HepG2 (cell line): ENCODE measurements around the gene TRPV2. TPM values are rescaled to one million over a fixed set of nuclear protein-coding genes. Genes with fewer than 3 reads are reported as not detected.
A peak's percentile ranks its signal among the peaks of the same experiment; 100 is the strongest.

ENCODE experiments used
- ARNTL ChIP-seq: sonication (generic); formaldehyde crosslinking; IDR thresholded peaks from 2 replicates; pipeline ENCODE4 v1.4.0; 2020; ENCODE audit warnings: mild to moderate bottlenecking, missing genetic modification reagents
- ATAD3A ChIP-seq: sonication (generic); formaldehyde crosslinking; IDR thresholded peaks from 2 replicates; pipeline ENCODE4 v1.4.0; 2020; ENCODE audit warnings: missing genetic modification reagents
- DNMT1 ChIP-seq: sonication (generic); formaldehyde crosslinking; IDR thresholded peaks from 2 replicates; pipeline ENCODE4 v1.5.1; 2020; ENCODE audit warnings: mild to moderate bottlenecking, missing genetic modification reagents
- JUN ChIP-seq: sonication (generic); formaldehyde crosslinking; IDR thresholded peaks from 2 replicates; pipeline ENCODE4 v1.4.0; 2020; ENCODE audit warnings: mild to moderate bottlenecking, missing genetic modification reagents
- KDM1A ChIP-seq: IDR thresholded peaks from 2 replicates; pipeline ENCODE4 v1.6.1; 2016; ENCODE audit warnings: missing compliant biosample characterization
- KMT2A ChIP-seq: sonication (generic); formaldehyde crosslinking; IDR thresholded peaks from 2 replicates; pipeline ENCODE4 v1.4.0; 2020; ENCODE audit warnings: missing genetic modification reagents
- NFKB2 ChIP-seq: sonication (generic); formaldehyde crosslinking; IDR thresholded peaks from 2 replicates; pipeline ENCODE4 v1.4.0; 2020; ENCODE audit warnings: missing genetic modification reagents, borderline replicate concordance
- NR3C1 ChIP-seq: sonication (generic); formaldehyde crosslinking; IDR thresholded peaks from 2 replicates; pipeline ENCODE4 v1.4.0; 2020; ENCODE audit warnings: missing genetic modification reagents
- PRMT3 ChIP-seq: sonication (generic); formaldehyde crosslinking; IDR thresholded peaks from 2 replicates; pipeline ENCODE4 v1.8.1; 2022; ENCODE audit warnings: low read depth, mild to moderate bottlenecking, moderate library complexity, missing genetic modification reagents, borderline replicate concordance
- SNRNP70 ChIP-seq: fragments of 200-400 bp; formaldehyde crosslinking; IDR thresholded peaks from 2 replicates; pipeline ENCODE4 v1.6.1; 2017; ENCODE audit warnings: mild to moderate bottlenecking, low read depth, low read length, moderate library complexity
- SYNCRIP ChIP-seq: fragments of 200-400 bp; formaldehyde crosslinking; IDR thresholded peaks from 2 replicates; pipeline ENCODE4 v1.6.1; 2018; ENCODE audit warnings: mild to moderate bottlenecking, low read depth, low read length; ENCODE audit not compliant: insufficient read depth
- ZBTB37 ChIP-seq: sonication (generic); formaldehyde crosslinking; IDR thresholded peaks from 2 replicates; pipeline ENCODE4 v1.4.0; 2020; ENCODE audit warnings: mild to moderate bottlenecking, missing genetic modification reagents
- ZFP36L2 ChIP-seq: sonication (generic); formaldehyde crosslinking; IDR thresholded peaks from 2 replicates; pipeline ENCODE4 v1.4.0; 2020; ENCODE audit warnings: missing genetic modification reagents
- ZFP62 ChIP-seq: sonication (generic); formaldehyde crosslinking; IDR thresholded peaks from 2 replicates; pipeline ENCODE4 v1.4.0; 2020; ENCODE audit warnings: missing genetic modification reagents
- ZMYM4 ChIP-seq: sonication (generic); formaldehyde crosslinking; IDR thresholded peaks from 2 replicates; pipeline ENCODE4 v1.8.1; 2023; ENCODE audit warnings: mild to moderate bottlenecking, missing genetic modification reagents
- ZNF260 ChIP-seq: sonication (generic); formaldehyde crosslinking; IDR thresholded peaks from 2 replicates; pipeline ENCODE4 v1.4.0; 2020; ENCODE audit warnings: missing genetic modification reagents, low read depth, mild to moderate bottlenecking, borderline replicate concordance
- ZNF292 ChIP-seq: sonication (generic); formaldehyde crosslinking; IDR thresholded peaks from 2 replicates; pipeline ENCODE4 v1.8.1; 2022; ENCODE audit warnings: mild to moderate bottlenecking, low read depth, missing genetic modification reagents, borderline replicate concordance
- ZNF337 ChIP-seq: sonication (generic); formaldehyde crosslinking; IDR thresholded peaks from 2 replicates; pipeline ENCODE4 v1.5.1; 2020; ENCODE audit warnings: missing genetic modification reagents, low read depth, mild to moderate bottlenecking, borderline replicate concordance
- ZNF556 ChIP-seq: sonication (generic); formaldehyde crosslinking; IDR thresholded peaks from 2 replicates; pipeline ENCODE4 v1.4.0; 2020; ENCODE audit warnings: mild to moderate bottlenecking, missing genetic modification reagents, borderline replicate concordance
- ZNF564 ChIP-seq: sonication (generic); formaldehyde crosslinking; IDR thresholded peaks from 2 replicates; pipeline ENCODE4 v1.8.1; 2023; ENCODE audit warnings: mild to moderate bottlenecking, missing genetic modification reagents
- ZNF629 ChIP-seq: sonication (generic); formaldehyde crosslinking; conservative IDR thresholded peaks from 2 replicates; pipeline ENCODE4 v1.5.0; 2020; ENCODE audit warnings: missing genetic modification reagents
- ZNF644 ChIP-seq: IDR thresholded peaks from 2 replicates; pipeline ENCODE4 v1.6.1; 2016; ENCODE audit warnings: low read depth
- ZNF670 ChIP-seq: sonication (generic); formaldehyde crosslinking; IDR thresholded peaks from 2 replicates; pipeline ENCODE4 v1.8.0; 2022; ENCODE audit warnings: mild to moderate bottlenecking, missing genetic modification reagents, borderline replicate concordance
- ZNF746 ChIP-seq: sonication (generic); formaldehyde crosslinking; IDR thresholded peaks from 2 replicates; pipeline ENCODE4 v1.8.0; 2022; ENCODE audit warnings: mild to moderate bottlenecking, missing genetic modification reagents
- ZNF747 ChIP-seq: sonication (generic); formaldehyde crosslinking; IDR thresholded peaks from 2 replicates; pipeline ENCODE4 v1.8.1; 2023; ENCODE audit warnings: missing genetic modification reagents, mild to moderate bottlenecking, borderline replicate concordance
- ZNF766 ChIP-seq: sonication (generic); formaldehyde crosslinking; IDR thresholded peaks from 2 replicates; pipeline ENCODE4 v1.5.0; 2020; ENCODE audit warnings: missing genetic modification reagents, borderline replicate concordance
- ZSCAN22 ChIP-seq: sonication (generic); formaldehyde crosslinking; IDR thresholded peaks from 2 replicates; pipeline ENCODE4 v1.4.0; 2020; ENCODE audit warnings: mild to moderate bottlenecking, missing genetic modification reagents
- ZSCAN29 ChIP-seq: sonication (generic); formaldehyde crosslinking; conservative IDR thresholded peaks from 2 replicates; pipeline ENCODE4 v1.4.0; 2020; ENCODE audit warnings: mild to moderate bottlenecking, missing genetic modification reagents
- polyA plus RNA-seq, 8 experiments: library from polyadenylated mRNA; depleted of rRNA in 3 of 8; stranded (reverse) in 7 of 8; unstranded in 1 of 8; fragments of >200 nt; fragmentation: Illumina TruSeq in 4 of 8; extraction: Trizol in 4 of 8; gene quantifications; 2 replicates each; pipeline versions ENCODE4 v1.2.1 to v1.2.3, GENCODE V29; 2011 to 2016; ENCODE audit warnings: low read depth in 4 of 8, missing spikeins in 1 of 8, mixed read lengths in 1 of 8; ENCODE audit not compliant: insufficient read depth in 1 of 8
- total RNA-seq, 5 experiments: library from RNA; depleted of rRNA; stranded (reverse); fragments of >200 nt; fragmentation: Illumina TruSeq; extraction: Trizol; gene quantifications; 2 replicates each; pipeline ENCODE4 v1.2.3, GENCODE V29; 2016; ENCODE audit warnings: low read depth in 1 of 5
- TF ChIP-seq, protein P1 (sequence below): sonication (generic); formaldehyde crosslinking; IDR thresholded peaks from 2 replicates; pipeline ENCODE4 v1.4.0; 2020; ENCODE audit warnings: missing genetic modification reagents, borderline replicate concordance

The TRPV2 gene
- total and polyA plus RNA-seq, 2 of the 13 experiments (the other 11 are each of a cell fraction or from before 2014, with no cell fraction given), result 13.6 to 21.3 TPM

DNA sequence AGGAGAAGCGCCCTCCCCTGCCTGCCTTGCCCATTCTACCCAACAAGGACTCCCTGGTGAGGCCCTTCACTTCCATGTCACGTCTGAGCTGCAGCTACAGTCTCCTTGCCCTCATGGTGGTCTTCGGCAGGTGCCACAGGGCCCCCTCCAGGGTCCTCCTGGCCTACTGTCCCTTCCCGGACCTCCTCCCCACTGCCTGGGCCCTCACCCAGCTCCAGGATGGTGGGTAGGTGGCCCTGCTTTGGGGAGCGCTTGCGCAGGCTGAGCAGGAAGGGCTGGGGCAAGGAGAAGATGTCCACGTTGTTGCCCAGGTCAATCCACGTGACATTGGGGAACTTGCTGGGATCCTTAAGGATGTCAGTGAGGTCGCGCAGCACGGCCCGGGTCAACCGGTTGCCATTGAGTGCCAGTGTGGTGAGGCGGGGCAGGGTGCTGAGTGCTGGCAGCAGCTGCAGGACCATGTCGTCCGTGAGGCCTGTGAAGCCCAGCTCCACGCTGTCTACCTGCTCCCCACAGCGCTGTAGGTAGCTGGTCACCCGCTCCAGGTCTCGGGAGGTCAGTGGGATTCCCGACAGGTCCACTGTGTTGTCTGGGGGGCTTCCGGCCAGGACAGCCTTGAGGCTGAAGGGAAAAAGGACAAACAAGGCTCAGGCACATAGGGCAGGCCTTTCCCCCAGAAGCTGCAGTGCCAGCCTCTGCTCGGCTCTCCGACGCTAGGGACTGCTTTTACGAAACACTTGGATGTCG lies 28.3 kb downstream of the TRPV2 start (continued):
- TF ChIP-seq ZNF292 (no peak; the same call in 1 of the 2 replicates), ZSCAN22 (no peak), ZBTB37 (CRISPR knock-in tag) (no peak), ZNF629 (no peak; the same call in 1 of the 2 replicates), ZNF337 (CRISPR knock-in tag) (no peak), ZSCAN29 (CRISPR knock-in tag) (no peak), DNMT1 (CRISPR knock-in tag) (no peak), ZFP36L2 (no peak), JUN (CRISPR knock-in tag) (no peak), SYNCRIP (no peak), ZNF564 (CRISPR knock-in tag) (no peak), KMT2A (CRISPR knock-in tag) (no peak), PRMT3 (CRISPR knock-in tag) (no peak), ZNF746 (no peak), ARNTL (CRISPR knock-in tag) (no peak), ZNF260 (CRISPR knock-in tag) (0 out of 2 replicates have a peak, but pooled peaks have one; percentile 16), ZNF556 (CRISPR knock-in tag) (no peak), NR3C1 (CRISPR knock-in tag) (no peak), ZNF747 (no peak), ZFP62 (CRISPR knock-in tag) (no peak), KDM1A (no peak), SNRNP70 (no peak), NFKB2 (CRISPR knock-in tag) (no peak), ZNF670 (no peak), ZMYM4 (CRISPR knock-in tag) (no peak), ZNF766 (CRISPR knock-in tag) (no peak; the same call in 1 of the 2 replicates), ATAD3A (no peak), ZNF644 (no peak)
- TF ChIP-seq, protein P1, sequence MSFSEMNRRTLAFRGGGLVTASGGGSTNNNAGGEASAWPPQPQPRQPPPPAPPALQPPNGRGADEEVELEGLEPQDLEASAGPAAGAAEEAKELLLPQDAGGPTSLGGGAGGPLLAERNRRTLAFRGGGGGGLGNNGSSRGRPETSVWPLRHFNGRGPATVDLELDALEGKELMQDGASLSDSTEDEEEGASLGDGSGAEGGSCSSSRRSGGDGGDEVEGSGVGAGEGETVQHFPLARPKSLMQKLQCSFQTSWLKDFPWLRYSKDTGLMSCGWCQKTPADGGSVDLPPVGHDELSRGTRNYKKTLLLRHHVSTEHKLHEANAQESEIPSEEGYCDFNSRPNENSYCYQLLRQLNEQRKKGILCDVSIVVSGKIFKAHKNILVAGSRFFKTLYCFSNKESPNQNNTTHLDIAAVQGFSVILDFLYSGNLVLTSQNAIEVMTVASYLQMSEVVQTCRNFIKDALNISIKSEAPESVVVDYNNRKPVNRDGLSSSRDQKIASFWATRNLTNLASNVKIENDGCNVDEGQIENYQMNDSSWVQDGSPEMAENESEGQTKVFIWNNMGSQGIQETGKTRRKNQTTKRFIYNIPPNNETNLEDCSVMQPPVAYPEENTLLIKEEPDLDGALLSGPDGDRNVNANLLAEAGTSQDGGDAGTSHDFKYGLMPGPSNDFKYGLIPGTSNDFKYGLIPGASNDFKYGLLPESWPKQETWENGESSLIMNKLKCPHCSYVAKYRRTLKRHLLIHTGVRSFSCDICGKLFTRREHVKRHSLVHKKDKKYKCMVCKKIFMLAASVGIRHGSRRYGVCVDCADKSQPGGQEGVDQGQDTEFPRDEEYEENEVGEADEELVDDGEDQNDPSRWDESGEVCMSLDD (CRISPR knock-in tag), result no peak
